Mesendoderm (in vitro differentiated cells): ENCODE measurements around the gene ZNF304.

ENCODE experiments used
- DNase-seq: peaks from one replicate; pipeline ENCODE4 v3.0.0; 2013
- H2AK5ac ChIP-seq: 2 replicates; pipeline ENCODE4 v1.6.1; 2013; ENCODE audit warnings: low read length, inconsistent platforms
- H2BK120ac ChIP-seq: 2 replicates; pipeline ENCODE4 v1.6.1; 2013; ENCODE audit warnings: low read depth, mild to moderate bottlenecking, low read length, moderate library complexity, mixed read lengths
- H2BK15ac ChIP-seq: replicated peaks from 2 replicates; pipeline ENCODE4 v1.6.1; 2013; ENCODE audit warnings: low read depth, mild to moderate bottlenecking, moderate library complexity
- H2BK5ac ChIP-seq: 2 replicates; pipeline ENCODE4 v1.6.1; 2013; ENCODE audit warnings: low read length, inconsistent platforms
- H3K18ac ChIP-seq: 2 replicates; pipeline ENCODE4 v1.6.1; 2013; ENCODE audit warnings: mild to moderate bottlenecking, low read length, mixed read lengths
- H3K23ac ChIP-seq: one replicate; pipeline ENCODE4 v1.6.1; 2013; ENCODE audit warnings: low read length
- H3K27ac ChIP-seq: 2 replicates; pipeline ENCODE4 v1.5.1; 2013; ENCODE audit warnings: low read depth, mild to moderate bottlenecking, inconsistent platforms, low read length, moderate library complexity
- H3K27me3 ChIP-seq: 2 replicates; pipeline ENCODE4 v1.6.1; 2013; ENCODE audit warnings: low read length, control low read depth, mild to moderate bottlenecking, inconsistent platforms; ENCODE audit not compliant: insufficient read depth, poor library complexity
- H3K36me3 ChIP-seq: 2 replicates; pipeline ENCODE4 v1.6.1; 2013; ENCODE audit warnings: low read length, inconsistent platforms; ENCODE audit not compliant: control insufficient read depth, insufficient read depth
- H3K4ac ChIP-seq: one replicate; pipeline ENCODE4 v1.6.1; 2013; ENCODE audit warnings: low read depth, mild to moderate bottlenecking, low read length, moderate library complexity
- H3K4me1 ChIP-seq: 2 replicates; pipeline ENCODE4 v1.6.1; 2013; ENCODE audit warnings: low read depth, low read length, inconsistent platforms; ENCODE audit not compliant: control insufficient read depth
- H3K4me2 ChIP-seq: 2 replicates; pipeline ENCODE4 v1.6.1; 2013; ENCODE audit warnings: low read length
- H3K4me3 ChIP-seq: 2 replicates; pipeline ENCODE4 v1.5.1; 2013; ENCODE audit warnings: mild to moderate bottlenecking, low read length
- H3K56ac ChIP-seq: one replicate; pipeline ENCODE4 v1.6.1; 2013; ENCODE audit warnings: low read length
- H3K79me1 ChIP-seq: 2 replicates; pipeline ENCODE4 v1.6.1; 2013; ENCODE audit warnings: low read length, inconsistent platforms
- H3K79me2 ChIP-seq: 2 replicates; pipeline ENCODE4 v1.6.1; 2013; ENCODE audit warnings: mild to moderate bottlenecking, low read length; ENCODE audit not compliant: control insufficient read depth, insufficient read depth
- H3K9ac ChIP-seq: 2 replicates; pipeline ENCODE4 v1.6.1; 2013; ENCODE audit warnings: low read length, inconsistent platforms
- H4K5ac ChIP-seq: one replicate; pipeline ENCODE4 v1.6.1; 2013; ENCODE audit warnings: low read length
- H4K8ac ChIP-seq: one replicate; pipeline ENCODE4 v1.6.1; 2013; ENCODE audit warnings: low read depth, mild to moderate bottlenecking, control low read depth, low read length, moderate library complexity
- WGBS: extraction: QIAGEN DNeasy Blood & Tissue Kit; methylation state at CpG from one replicate; pipeline ENCODE4 v1.1.7; 2013; ENCODE audit warnings: low lambda C conversion rate, missing lambda C conversion rate; ENCODE audit not compliant: insufficient coverage; ENCODE audit errors: extremely low coverage; 5-methylcytosine and 5-hydroxymethylcytosine counted together

ZNF304 gene

DNA sequence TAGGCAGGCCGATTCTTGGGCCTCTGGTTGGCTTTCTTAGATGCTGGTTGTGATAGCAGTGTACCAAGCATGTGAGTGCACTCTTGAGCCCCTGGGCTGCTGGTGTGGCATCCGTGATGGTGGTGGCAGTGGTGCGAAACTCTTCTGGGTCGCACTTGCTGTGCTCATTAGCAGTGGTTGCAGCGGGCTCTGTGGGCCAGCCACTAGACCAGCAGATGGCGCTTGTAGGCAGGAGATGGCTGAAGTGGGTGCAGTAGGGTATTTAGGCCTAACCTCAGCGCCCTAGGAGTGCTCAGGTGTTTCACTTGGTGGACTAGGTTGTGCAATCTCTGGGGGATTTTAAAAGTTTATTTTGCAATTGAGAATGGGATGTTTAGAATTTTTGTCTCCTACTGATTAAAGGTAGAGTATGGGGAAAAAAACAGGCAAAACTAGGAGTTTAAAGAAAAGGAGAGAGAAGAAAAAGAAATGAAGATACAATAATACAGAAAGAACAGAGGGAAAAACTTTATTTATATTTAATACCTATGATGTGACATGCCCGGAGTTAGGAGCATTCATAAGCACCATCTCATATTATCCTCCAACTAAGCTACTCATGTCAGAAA lies 55.5 kb downstream of the ZNF304 start:
- H3K23ac ChIP-seq: no peak overlapping the region
- no peak overlapping the region for H2BK15ac ChIP-seq
- no peak overlapping the region for H3K27ac ChIP-seq
- no peak overlapping the region for H4K8ac ChIP-seq
- H3K27me3 ChIP-seq: no peaks in the 10 kb centered on the region
- H3K36me3 ChIP-seq: no peaks in the 10 kb centered on the region
- H3K9ac ChIP-seq: no peak overlapping the region
- H2BK5ac ChIP-seq: no peak overlapping the region
- no peak overlapping the region for H3K4ac ChIP-seq
- no peak overlapping the region for H3K4me3 ChIP-seq
- H3K4me1 ChIP-seq: no peaks in the 10 kb centered on the region
- no peak overlapping the region for H3K4me2 ChIP-seq
- H4K5ac ChIP-seq: no peak overlapping the region
- WGBS: no CpG with 5 or more reads among the region's 8 CpGs
- no peak overlapping the region for H2BK120ac ChIP-seq
- peaks cover 2% of the 10 kb centered on the region for H3K79me2 ChIP-seq
- DNase-seq: peak; percentile 84
- H3K79me1 ChIP-seq: peaks cover under 1% of the 10 kb centered on the region
- no peak overlapping the region for H3K18ac ChIP-seq
- H3K56ac ChIP-seq: no peak overlapping the region
- no peak overlapping the region for H2AK5ac ChIP-seq
